Right cardiac atrium (tissue), 5 donors: Measurements from ENCODE around the gene MCC. TPM values are rescaled to one million over a fixed set of nuclear protein-coding genes. Genes with fewer than 3 reads are reported as not detected.
A peak's percentile ranks its signal among the peaks of the same experiment; 100 is the strongest.

ENCODE experiments used
- ATAC-seq, 2 donors: fragments of 200-7000 bp; cut with Tn5 transposase; one replicate each; pipeline versions ENCODE4 v1.8.0 to v1.9.1; 2020; ENCODE audit warnings: moderate library complexity in 2 of 2, mild to moderate bottlenecking in 1 of 2
- DNase-seq, 3 donors: peaks; one replicate each; pipeline ENCODE4 v3.0.0-alpha.2; 2020
- H3K27ac ChIP-seq: one replicate; pipeline ENCODE4 v1.5.1; 2013; ENCODE audit warnings: mild to moderate bottlenecking, low read length, control low read depth, moderate library complexity
- H3K27me3 ChIP-seq: one replicate; pipeline ENCODE4 v1.6.1; 2013; ENCODE audit not compliant: control insufficient read depth, insufficient read depth
- H3K4me1 ChIP-seq: one replicate; pipeline ENCODE4 v1.6.1; 2013; ENCODE audit warnings: low read length; ENCODE audit not compliant: control insufficient read depth, insufficient read depth
- H3K4me3 ChIP-seq: one replicate; pipeline ENCODE4 v1.5.1; 2013; ENCODE audit warnings: low read length, control low read depth
- H3K9me3 ChIP-seq: one replicate; pipeline ENCODE4 v1.6.1; 2013; ENCODE audit warnings: low read length; ENCODE audit not compliant: control insufficient read depth
- WGBS: extraction: QIAGEN DNeasy Blood & Tissue Kit; methylation state at CpG from one replicate; pipeline ENCODE4 v1.1.7; 2013; 5-methylcytosine and 5-hydroxymethylcytosine counted together
- intact Hi-C, 4 donors: fragments of 100-400 bp; cut with DNase I; formaldehyde crosslinking; loops; one replicate each; pipeline versions ENCODE4 v1.11.0 to v1.14.0; 2022 to 2023
- long read RNA-seq, 4 donors: library from polyadenylated mRNA; unstranded; transcript quantifications; one replicate each; pipeline ENCODE4 v2.0.0, GENCODE V29; 2020 to 2021
- polyA plus RNA-seq: library from polyadenylated mRNA; stranded (reverse); fragments of 200-250 nt; gene quantifications from one replicate; pipeline ENCODE4 v1.2.3, GENCODE V29; 2013
- total RNA-seq, 4 donors: library from RNA; stranded (reverse); fragmentation: NEBNext Ultra II Directional; extraction: Animal tissue kit (Norgen Biotek cat#: 25700); gene quantifications; one replicate each; pipeline ENCODE4 v1.2.1, GENCODE V29; 2021
- donor health status: healthy with polysubstance abuse.
- donor health status: DM: no; HTN: yes; CAD: no.
- donor health status: DM: no; HTN: no; CAD: no.
- donor health status: DM: no; HTN: yes; CAD: no; lungs with severe emphysema.
- donor health status: DM: yes; HTN: yes; CAD: no.

The MCC gene
- 10 to 100 TPM; 21.6 to 33.6 (median 27.8) TPM for total RNA-seq
- 6.9 TPM for polyA plus RNA-seq
- long read RNA-seq, donor 1, full-length matches to known transcripts: 6 of 33 reads
- long read RNA-seq, donor 1, partial matches to known transcripts: 12 of 33 reads
- long read RNA-seq, donor 1, other reads (novel, unspliced or antisense): 15 of 33 reads
- long read RNA-seq, donor 2, full-length matches to known transcripts: 2 of 13 reads
- long read RNA-seq, donor 2, partial matches to known transcripts: 4 of 13 reads
- long read RNA-seq, donor 2, other reads (novel, unspliced or antisense): 7 of 13 reads
- long read RNA-seq, donor 3, full-length matches to known transcripts: 6 of 59 reads
- long read RNA-seq, donor 3, partial matches to known transcripts: 14 of 59 reads
- long read RNA-seq, donor 3, other reads (novel, unspliced or antisense): 39 of 59 reads
- long read RNA-seq, donor 4, full-length matches to known transcripts: 1 of 15 reads
- long read RNA-seq, donor 4, partial matches to known transcripts: 4 of 15 reads
- long read RNA-seq, donor 4, other reads (novel, unspliced or antisense): 10 of 15 reads

GRCh38 chr5:113487781-113488644 lies at the start of gene MCC:
TSS of gene MCC (minus strand) at chr5:113488453.
- no peaks in the 10 kb centered on the region for H3K9me3 ChIP-seq
- peak within 1 kb of the TSS; percentile 85 for H3K27ac ChIP-seq
- peak; percentile 95 to 96 for ATAC-seq
- WGBS: 1% methylated on average over 86 of the region's 86 CpGs
- no peaks in the 10 kb centered on the region for H3K27me3 ChIP-seq
- intact Hi-C loops: no loop called here
- peak; percentile 83 to 93 (median 93) for DNase-seq
- H3K4me3 ChIP-seq: peak within 1 kb of the TSS; percentile 49
- H3K4me1 ChIP-seq: peaks cover 4% of the 10 kb centered on the region

GRCh38 chr5:113531481-113532159 lies 43.4 kb upstream of the MCC start:
- H3K4me3 ChIP-seq: no peak overlapping the region
- WGBS: 96% methylated on average over 2 of the region's 2 CpGs
- H3K4me1 ChIP-seq: no peaks in the 10 kb centered on the region
- peaks cover 2% of the 10 kb centered on the region for H3K9me3 ChIP-seq
- DNase-seq: no peak
- H3K27ac ChIP-seq: no peak overlapping the region
- intact Hi-C loops: no loop called here
- H3K27me3 ChIP-seq: no peaks in the 10 kb centered on the region
- no peak for ATAC-seq

DNA sequence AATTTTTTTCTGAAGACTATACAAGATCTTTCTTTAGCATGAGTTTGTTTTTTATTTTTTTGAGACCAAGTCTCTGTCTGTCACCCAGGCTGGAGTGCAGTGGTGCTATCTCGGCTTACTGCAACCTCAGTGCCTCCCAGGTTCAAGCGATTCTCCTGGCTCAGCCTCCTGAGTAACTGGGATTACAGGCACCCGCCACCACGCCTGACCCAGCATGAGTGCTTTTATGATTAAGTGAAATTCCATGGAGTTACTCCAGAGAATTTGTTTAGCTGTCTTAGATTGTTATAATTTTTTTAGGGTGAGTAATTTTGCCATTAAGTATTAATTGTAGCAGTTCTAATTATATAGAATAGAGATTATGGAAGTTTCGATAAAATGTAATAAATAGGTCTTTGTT lies 39.5 kb upstream of the MCC start:
- ATAC-seq (no peak), DNase-seq (no peak)
- Histone ChIP-seq H3K4me3 (no peak overlapping the region), H3K27ac (no peak overlapping the region), H3K4me1 (no peaks in the 10 kb centered on the region), H3K27me3 (no peaks in the 10 kb centered on the region), H3K9me3 (peaks cover 2% of the 10 kb centered on the region)
- WGBS: 96% methylated on average over 5 of the region's 5 CpGs
- intact Hi-C loops: no loop called here

DNA sequence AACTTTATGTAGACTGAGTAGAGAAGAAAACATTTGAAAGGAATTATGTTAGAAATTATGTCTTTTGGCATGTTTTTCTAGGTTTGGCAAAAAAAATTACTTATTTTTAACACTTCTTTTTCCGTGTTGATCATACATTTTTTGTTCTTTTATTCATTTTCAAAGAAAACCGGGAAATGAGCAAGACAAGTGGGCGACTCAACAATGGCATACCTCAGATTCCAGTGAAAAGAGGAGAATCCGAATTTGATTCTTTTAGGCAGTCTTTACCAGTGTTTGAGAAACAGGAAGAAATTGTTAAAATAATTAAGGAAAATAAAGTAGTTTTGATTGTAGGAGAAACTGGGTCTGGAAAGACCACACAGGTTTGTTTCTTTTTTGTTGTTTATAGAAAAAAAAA lies 38.2 kb upstream of the MCC start:
- WGBS: 85% methylated on average over 4 of the region's 4 CpGs

GRCh38 chr5:113524927-113525326 lies 36.7 kb upstream of the MCC start:
- Histone ChIP-seq H3K9me3 (no peaks in the 10 kb centered on the region), H3K27ac (no peak overlapping the region), H3K4me1 (no peaks in the 10 kb centered on the region), H3K27me3 (no peaks in the 10 kb centered on the region), H3K4me3 (no peak overlapping the region)
- 65% methylated on average over 2 of the region's 2 CpGs for WGBS
- ATAC-seq: peak in 1 of 2 donors; percentile 60
- DNase-seq: no peak
- intact Hi-C loops: no loop called here

More for the DNA sequence above, 38.2 kb upstream of the MCC start:
- Histone ChIP-seq H3K27ac (no peak overlapping the region), H3K27me3 (no peaks in the 10 kb centered on the region), H3K4me3 (no peak overlapping the region), H3K9me3 (peaks cover 2% of the 10 kb centered on the region), H3K4me1 (no peaks in the 10 kb centered on the region)
- intact Hi-C loops: no loop called here
- ATAC-seq (no peak), DNase-seq (no peak)

DNA sequence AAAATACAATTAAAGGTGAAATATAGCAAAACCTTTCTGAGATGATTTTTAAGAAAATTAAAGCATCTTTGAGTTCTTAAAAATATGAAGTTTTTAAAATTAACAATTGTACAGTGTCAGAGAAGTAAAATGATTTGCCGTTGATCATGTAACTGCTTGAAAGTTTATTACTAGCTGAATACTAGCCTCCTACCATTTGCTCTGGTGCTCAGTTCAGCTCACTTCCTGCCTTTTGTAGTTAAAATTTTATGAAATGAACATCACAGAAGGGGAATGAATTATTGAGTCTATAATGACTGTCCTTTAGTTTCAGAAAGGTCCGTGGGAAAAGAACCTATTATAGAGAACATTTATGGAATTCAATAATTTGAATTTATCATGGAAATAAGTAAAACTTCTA lies 34.9 kb upstream of the MCC start:
- no peaks in the 10 kb centered on the region for H3K4me1 ChIP-seq
- no peak overlapping the region for H3K27ac ChIP-seq
- H3K4me3 ChIP-seq: no peak overlapping the region
- intact Hi-C loops: no loop called here
- WGBS: 83% methylated on average over 2 of the region's 2 CpGs
- no peak for DNase-seq
- no peaks in the 10 kb centered on the region for H3K27me3 ChIP-seq
- H3K9me3 ChIP-seq: no peaks in the 10 kb centered on the region
- no peak for ATAC-seq

GRCh38 chr5:113520899-113521298 lies 32.6 kb upstream of the MCC start:
- DNase-seq: no peak
- no peaks in the 10 kb centered on the region for H3K4me1 ChIP-seq
- no peak for ATAC-seq
- no peaks in the 10 kb centered on the region for H3K27me3 ChIP-seq
- intact Hi-C loops: no loop called here
- no peak overlapping the region for H3K27ac ChIP-seq
- no peak overlapping the region for H3K4me3 ChIP-seq
- H3K9me3 ChIP-seq: no peaks in the 10 kb centered on the region

DNA sequence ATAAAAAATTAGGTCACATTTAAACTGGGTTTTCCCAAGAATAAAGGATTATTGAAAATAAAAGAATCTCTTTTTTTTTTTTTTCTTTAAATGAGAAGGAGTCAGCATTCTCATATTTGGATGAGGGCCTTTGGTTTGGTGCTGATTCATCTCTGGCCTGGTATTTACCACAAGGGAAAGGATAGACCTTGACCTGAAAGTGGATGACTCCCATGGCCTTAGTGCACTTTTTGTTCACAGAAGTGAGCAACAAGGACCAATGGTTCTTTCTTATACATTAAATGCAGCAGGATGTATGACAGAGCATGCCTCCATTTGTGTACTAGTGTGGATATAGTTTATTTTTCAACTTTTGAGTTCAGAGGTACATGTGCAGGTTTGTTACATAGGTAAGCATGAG lies 32.2 kb upstream of the MCC start:
- H3K9me3 ChIP-seq: no peaks in the 10 kb centered on the region
- H3K27me3 ChIP-seq: no peaks in the 10 kb centered on the region
- ATAC-seq: no peak
- H3K4me1 ChIP-seq: no peaks in the 10 kb centered on the region
- no peak for DNase-seq
- intact Hi-C loops: no loop called here
- no peak overlapping the region for H3K4me3 ChIP-seq
- H3K27ac ChIP-seq: no peak overlapping the region

DNA sequence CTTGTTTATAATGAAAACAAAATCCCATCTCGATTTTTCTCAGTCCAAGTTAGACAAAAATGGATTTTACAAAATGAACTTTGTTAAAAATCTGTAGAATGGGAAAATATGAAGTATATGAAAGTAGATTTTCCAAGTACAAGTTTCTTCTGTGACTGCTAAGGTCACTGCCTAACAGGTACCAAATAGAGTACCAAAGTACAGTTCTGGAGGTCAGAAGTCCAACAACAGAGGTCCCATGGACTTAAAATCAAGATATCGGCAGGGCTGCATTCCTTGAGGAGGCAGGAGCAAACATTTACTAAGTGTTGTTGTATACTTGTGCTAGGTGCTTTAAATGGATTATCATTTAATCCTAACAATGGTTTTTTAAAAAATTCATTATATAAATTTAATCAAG lies 31.2 kb upstream of the MCC start:
- Histone ChIP-seq H3K27ac (no peak overlapping the region), H3K4me3 (no peak overlapping the region), H3K27me3 (no peaks in the 10 kb centered on the region), H3K4me1 (no peaks in the 10 kb centered on the region), H3K9me3 (no peaks in the 10 kb centered on the region)
- DNase-seq (no peak), ATAC-seq (no peak)
- intact Hi-C loops: loop anchor here in 1 of 4 donors (10.0 kb wide), 2 partner anchors 145 to 525 kb away; no protein-coding TSS in a partner anchor
- WGBS: 94% methylated on average over 2 of the region's 2 CpGs

DNA sequence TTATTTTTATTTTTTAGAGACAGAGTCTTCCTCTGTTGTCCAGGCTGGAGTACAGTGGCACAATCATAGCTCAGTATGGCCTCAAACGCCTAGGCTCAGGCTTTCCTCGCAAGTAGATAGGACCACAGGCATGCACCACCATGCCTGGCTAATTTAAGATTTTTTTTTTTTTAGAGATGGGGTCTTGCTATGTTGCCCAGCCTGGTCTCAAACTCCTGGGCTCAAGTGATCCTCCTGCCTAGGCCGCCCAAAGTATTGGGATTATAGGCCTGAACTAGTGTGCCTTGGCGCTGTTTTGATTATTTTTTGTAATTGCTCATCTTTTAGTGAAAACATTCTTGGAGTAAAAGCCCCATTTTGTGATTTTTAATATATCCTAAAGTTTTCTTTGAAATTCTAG lies 30.6 kb upstream of the MCC start:
- ATAC-seq (no peak), DNase-seq (no peak)
- Histone ChIP-seq H3K9me3 (no peaks in the 10 kb centered on the region), H3K27me3 (no peaks in the 10 kb centered on the region), H3K4me3 (no peak overlapping the region), H3K27ac (no peak overlapping the region), H3K4me1 (no peaks in the 10 kb centered on the region)
- 98% methylated on average over 4 of the region's 4 CpGs for WGBS
- intact Hi-C loops: loop anchor here in 1 of 4 donors (10.0 kb wide), 2 partner anchors 144 to 524 kb away; no protein-coding TSS in a partner anchor
